A673 (cell line): ENCODE measurements around the gene WDR38.

Source experiments
- CTCF ChIP-seq: fragments of 300-800, 200-600 bp; sonication (generic); conservative IDR thresholded peaks from 2 replicates; pipeline ENCODE4 v1.5.1; 2017; ENCODE audit warnings: low read depth, mild to moderate bottlenecking, antibody characterized with exemption, low read length, moderate library complexity, mixed read lengths
- EZH2 ChIP-seq: fragments of 200-600 bp; sonication (generic); IDR thresholded peaks from 2 replicates; pipeline ENCODE4 v1.6.1; 2017; ENCODE audit warnings: borderline replicate concordance, low read depth, mild to moderate bottlenecking, mixed read lengths, antibody characterized with exemption, low read length; ENCODE audit not compliant: poor library complexity, severe bottlenecking

GRCh38 chr9:124839612-124840299, 13.5 kb upstream of the WDR38 start:
- TF ChIP-seq CTCF (peak; percentile 45; the same call in 1 of the 2 replicates), EZH2 (no peak)
